Activated gamma-delta T cell treated with anti-CD3 and anti-CD28 coated beads, Interleukin-2, amount 50 U/mL, for 16 hours (primary cell): ENCODE data around the gene RING1.

Experiments used
- DNase-seq: peaks from one replicate; pipeline ENCODE4 v3.0.0-alpha.2; 2020; ENCODE audit warnings: low read depth

The RING1 gene

GRCh38 chr6:33208091-33208967, at the start of gene RING1:
Gene RING1 (plus strand): TSS chr6:33208500. CDS start chr6:33208823, 323 bp downstream.
- DNase-seq: peak; percentile 77

- DNase-seq: no peak
Measured at GRCh38 chr6:33160096-33160495, 48.2 kb upstream of the RING1 start.

DNA sequence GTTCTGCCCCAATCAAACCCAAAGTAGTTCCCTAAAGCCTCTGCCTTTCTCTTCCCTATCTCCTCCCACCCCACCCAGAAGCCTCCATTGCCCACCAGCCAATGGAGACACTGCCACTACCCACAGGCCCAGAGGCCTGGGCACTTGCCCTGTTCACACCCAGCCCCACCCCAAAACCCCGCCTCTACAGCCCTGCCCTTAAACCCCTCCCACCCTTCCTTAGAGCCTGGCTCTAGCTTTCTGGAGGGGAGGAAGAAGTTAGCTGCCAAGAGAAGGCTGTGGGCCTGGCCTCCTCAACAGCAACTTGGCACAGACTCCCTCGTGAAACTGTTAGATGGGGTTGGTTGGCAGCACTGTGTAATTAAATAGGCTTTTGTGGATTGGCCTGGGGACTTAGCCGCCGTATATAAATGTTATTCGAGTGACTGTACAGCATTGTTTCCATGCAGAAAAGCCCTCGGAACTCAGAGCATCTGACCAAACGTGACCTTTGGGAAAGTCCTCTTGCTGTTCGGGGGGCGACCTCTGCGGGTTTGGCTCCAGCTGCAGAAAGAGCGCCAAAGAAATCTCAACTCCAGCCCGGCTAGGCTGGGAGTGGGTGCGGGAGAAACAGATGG, 47.5 kb upstream of the RING1 start:
- DNase-seq: no peak

- peak; percentile 72 for DNase-seq
Measured at GRCh38 chr6:33161354-33162331, 46.7 kb upstream of the RING1 start.

- DNase-seq: no peak
Measured at GRCh38 chr6:33163540-33163939, 44.8 kb upstream of the RING1 start.

- DNase-seq: no peak
Measured at GRCh38 chr6:33164176-33164575, 44.1 kb upstream of the RING1 start.

GRCh38 chr6:33164665-33165373, 43.5 kb upstream of the RING1 start:
- no peak for DNase-seq

GRCh38 chr6:33165581-33166258, 42.6 kb upstream of the RING1 start:
- DNase-seq: no peak

DNA sequence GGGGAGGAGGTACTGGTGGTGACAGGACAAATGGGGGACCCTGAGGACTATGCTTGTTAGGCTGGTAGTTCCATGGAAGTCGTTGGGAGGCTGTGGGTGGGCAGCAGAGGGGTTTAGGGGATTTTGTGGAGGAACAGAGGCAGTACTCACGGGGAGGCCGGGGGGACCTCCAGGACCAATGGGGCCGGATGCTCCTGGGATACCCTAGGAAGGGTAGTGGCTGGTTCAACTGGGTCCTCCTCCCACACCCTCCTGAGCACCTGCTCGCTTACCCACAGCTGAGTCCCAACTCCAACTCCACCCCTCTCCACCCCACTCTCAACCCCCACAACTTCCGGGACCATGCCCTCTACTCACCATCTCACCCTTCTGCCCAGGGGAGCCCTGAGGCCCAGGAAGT, 41.9 kb upstream of the RING1 start:
- no peak for DNase-seq

DNA sequence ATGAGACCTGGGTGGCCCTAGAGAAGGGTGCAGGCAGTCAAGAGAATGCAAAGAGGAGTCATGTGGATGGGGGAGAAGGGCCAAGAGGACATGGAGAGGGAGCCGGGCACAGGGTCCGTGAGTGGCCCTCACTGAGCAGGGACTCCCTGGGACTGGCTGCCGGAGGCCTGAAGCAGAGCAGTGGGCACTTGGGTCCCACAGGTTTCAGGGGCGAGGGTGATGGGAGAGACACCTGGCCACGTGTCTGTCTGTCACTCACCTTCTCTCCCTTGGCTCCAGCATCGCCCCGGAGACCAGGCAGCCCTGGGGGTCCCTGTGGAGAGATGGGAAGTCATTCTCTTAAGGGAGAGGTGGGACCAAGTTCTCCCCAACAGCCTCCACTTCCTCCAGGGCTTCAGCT, 41.5 kb upstream of the RING1 start:
- no peak for DNase-seq

DNA sequence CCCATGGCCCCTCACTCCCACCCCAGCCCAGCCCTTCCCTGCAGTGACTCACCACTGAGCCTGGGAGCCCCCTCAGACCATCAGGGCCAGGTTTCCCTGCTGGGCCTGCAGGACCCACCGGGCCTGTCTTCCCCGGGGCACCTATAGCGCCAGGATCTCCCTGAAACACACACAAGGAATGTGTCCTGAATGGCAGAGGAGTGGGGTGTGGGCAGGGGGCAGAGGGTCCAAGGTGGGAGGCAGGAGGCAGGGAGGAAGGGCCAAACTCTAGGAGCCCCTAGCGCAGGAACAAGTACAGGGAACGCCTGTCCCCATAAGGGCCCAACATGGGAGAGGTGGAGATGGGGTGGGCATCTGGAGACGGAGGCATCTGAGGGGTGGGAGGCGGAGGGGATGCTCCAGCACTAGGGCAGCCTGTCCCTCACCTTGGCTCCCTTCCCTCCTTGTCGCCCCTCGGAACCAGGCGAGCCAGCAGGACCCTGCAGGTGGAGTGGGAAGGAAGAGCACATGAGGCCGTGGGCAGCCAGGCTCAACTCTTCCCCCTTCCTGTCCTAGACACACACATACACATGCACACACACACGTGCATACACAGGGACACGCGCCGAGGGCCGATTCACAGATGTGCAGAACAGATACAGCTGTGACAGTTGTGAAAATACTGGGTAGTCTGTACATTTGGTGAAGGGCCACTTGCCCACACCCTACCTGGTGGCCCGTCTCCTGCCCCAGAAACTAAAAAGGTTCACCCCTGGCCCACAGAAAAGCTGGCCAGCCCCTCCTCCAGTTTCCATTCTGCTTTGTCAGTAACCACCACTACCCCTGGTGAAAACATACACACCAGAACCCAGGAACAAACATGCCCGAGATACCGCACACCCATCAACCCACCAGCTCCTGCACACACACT, 40.7 kb upstream of the RING1 start:
- DNase-seq: no peak

- no peak for DNase-seq
Measured at GRCh38 chr6:33168284-33168601, 40.1 kb upstream of the RING1 start.

- no peak for DNase-seq
Measured at GRCh38 chr6:33168639-33169038, 39.7 kb upstream of the RING1 start.

- no peak for DNase-seq
Measured at GRCh38 chr6:33169291-33170175, 38.8 kb upstream of the RING1 start.

DNA sequence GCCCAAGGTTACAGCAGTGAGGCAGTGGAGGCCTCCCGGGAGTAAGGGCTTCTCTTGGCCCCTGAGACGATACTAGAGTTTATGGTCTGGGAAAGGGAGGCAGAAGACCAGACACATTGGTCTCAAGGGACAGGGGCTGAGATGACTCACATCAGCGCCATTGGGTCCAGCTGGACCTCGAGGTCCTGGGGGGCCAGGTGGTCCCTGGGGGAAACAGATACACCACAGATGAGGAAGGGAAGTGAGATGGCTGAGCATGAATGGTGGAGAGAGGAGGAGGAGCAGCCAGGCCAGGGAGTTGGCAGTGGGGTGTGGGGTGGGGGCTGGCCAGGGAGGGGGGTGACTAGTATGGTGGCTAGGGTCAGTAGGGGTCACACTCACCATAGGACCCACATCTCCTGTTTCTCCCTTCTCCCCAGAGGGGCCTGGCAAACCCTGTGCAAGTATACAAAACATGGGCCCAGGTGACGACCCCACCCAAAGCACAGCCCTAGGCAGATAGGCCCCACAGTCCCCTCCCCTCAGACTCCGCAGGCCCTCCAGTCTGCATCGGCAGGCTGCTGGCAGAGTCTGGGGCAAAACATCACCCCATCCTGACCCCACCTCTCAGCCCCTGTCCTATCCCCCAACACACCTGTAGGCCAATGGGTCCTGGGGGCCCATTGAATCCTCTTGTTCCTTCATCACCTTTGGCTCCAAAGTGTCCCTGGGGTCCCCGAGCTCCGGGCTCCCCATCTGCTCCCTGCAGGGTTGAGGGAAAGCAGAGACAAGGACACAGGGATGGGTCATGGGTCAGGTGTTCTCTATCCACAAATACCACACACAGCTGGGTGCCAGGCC, 37.9 kb upstream of the RING1 start:
- DNase-seq: no peak

- no peak for DNase-seq
Measured at GRCh38 chr6:33171016-33171879, 37.1 kb upstream of the RING1 start.
